Thyroid gland (tissue), 4 donors: ENCODE results near the gene ENDOU.

ENCODE experiments used
- POLR2A ChIP-seq, 2 donors: fragments of 450-650 bp; IDR thresholded peaks; one replicate each; pipeline ENCODE4 v1.6.1; 2017; ENCODE audit warnings: antibody characterized with exemption in 2 of 2, mild to moderate bottlenecking in 2 of 2, moderate library complexity in 1 of 2
- TF ChIP-seq, protein P1 (sequence below), 6 experiments: fragments of 200-600 bp in 3 of 6; fragments of 450-650 bp in 3 of 6; sonication (generic) in 3 of 6; IDR thresholded peaks; one replicate each; pipeline ENCODE4 v1.5.1; 2016 to 2019; ENCODE audit warnings: antibody characterized with exemption in 6 of 6, mild to moderate bottlenecking in 2 of 6, inconsistent platforms in 1 of 6, moderate library complexity in 1 of 6

DNA sequence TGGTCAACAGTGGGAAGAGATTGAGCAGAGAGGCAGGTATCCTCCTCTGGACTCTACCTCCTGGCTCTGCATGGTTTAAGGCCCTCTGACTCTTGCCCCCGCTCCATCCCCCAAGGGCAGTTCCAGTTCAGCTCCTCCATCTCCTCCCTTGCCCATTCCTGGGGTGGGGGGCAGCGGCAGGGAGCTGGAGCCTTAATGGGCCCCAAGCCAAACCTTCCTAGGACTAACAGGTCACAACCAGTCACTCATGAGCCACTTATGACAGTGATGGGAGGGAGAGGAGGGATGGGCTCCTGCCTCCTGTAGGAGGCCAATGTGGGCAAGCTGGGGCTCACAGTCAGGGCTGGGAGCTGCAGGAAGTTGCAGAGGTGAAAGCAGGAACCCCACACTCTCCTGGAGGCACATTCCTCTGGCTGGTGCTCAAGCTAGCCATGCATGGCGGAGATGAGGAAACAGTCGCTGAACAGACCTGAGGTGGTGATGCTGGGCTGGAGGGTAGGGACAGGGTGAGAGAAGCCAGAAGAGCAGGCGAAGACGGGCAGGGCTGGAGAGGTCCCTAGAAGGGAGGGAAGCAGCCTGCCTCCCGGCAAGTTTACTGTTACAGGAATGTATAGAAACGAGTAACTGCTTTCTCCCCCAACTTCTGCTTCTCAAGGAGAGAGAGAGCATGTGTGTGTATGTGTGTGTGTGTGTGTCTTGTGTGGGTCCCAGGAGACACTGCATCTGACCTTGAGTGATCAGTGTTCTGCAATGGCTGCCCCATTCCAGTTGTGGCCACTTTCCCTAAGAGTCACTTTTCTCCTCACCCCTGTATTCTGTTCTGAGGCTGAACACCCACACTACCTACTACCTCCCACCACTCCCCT is 38.4 kb upstream of the ENDOU start:
- TF ChIP-seq, protein P1, sequence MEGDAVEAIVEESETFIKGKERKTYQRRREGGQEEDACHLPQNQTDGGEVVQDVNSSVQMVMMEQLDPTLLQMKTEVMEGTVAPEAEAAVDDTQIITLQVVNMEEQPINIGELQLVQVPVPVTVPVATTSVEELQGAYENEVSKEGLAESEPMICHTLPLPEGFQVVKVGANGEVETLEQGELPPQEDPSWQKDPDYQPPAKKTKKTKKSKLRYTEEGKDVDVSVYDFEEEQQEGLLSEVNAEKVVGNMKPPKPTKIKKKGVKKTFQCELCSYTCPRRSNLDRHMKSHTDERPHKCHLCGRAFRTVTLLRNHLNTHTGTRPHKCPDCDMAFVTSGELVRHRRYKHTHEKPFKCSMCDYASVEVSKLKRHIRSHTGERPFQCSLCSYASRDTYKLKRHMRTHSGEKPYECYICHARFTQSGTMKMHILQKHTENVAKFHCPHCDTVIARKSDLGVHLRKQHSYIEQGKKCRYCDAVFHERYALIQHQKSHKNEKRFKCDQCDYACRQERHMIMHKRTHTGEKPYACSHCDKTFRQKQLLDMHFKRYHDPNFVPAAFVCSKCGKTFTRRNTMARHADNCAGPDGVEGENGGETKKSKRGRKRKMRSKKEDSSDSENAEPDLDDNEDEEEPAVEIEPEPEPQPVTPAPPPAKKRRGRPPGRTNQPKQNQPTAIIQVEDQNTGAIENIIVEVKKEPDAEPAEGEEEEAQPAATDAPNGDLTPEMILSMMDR (IDR thresholded peaks at IDR 0.05) = peak in 3 of 6 experiments; percentile 9 to 15 (median 12)
- TF ChIP-seq POLR2A (IDR thresholded peaks at IDR 0.05) = peak in 1 of 2 donors; percentile 58
